A549 (cell line): ENCODE measurements around the gene RPL6.

Experiments used
- CEBPB ChIP-seq, 2 experiments: fragments of >200 bp in 1 of 2; sonication (Bioruptor Twin) in 1 of 2; formaldehyde crosslinking in 1 of 2; IDR thresholded peaks; 2 replicates each; pipeline ENCODE4 v1.6.1; 2012 to 2016
- HEYL ChIP-seq: fragments of 250-450 bp; sonication (Bioruptor Pico); IDR thresholded peaks from 2 replicates; pipeline ENCODE4 v1.8.0; 2021; ENCODE audit warnings: mild to moderate bottlenecking, moderate library complexity
- MAFK ChIP-seq: fragments of 450-650 bp; IDR thresholded peaks from 2 replicates; pipeline ENCODE4 v1.6.1; 2014; ENCODE audit not compliant: partially characterized antibody
- MAZ ChIP-seq: fragments of 150-350 bp; IDR thresholded peaks from 2 replicates; pipeline ENCODE4 v1.6.1; 2014; ENCODE audit warnings: antibody characterized with exemption, low read depth, low read length, borderline replicate concordance
- POLR2A ChIP-seq: IDR thresholded peaks from 2 replicates; pipeline ENCODE4 v1.6.1; 2012; ENCODE audit warnings: mild to moderate bottlenecking, low read length
- RAD21 ChIP-seq, 2 experiments: fragments of >200 bp in 1 of 2; sonication (Bioruptor Twin) in 1 of 2; formaldehyde crosslinking in 1 of 2; IDR thresholded peaks in 1 of 2; conservative IDR thresholded peaks in 1 of 2; 2 replicates in 1 of 2; 3 replicates in 1 of 2; pipeline ENCODE4 v1.6.1; 2012 to 2018; ENCODE audit warnings: inconsistent platforms in 1 of 2
- RCOR1 ChIP-seq: fragments of 150-350 bp; IDR thresholded peaks from 2 replicates; pipeline ENCODE4 v1.6.1; 2014; ENCODE audit warnings: antibody characterized with exemption, low read length, low read depth
- TFCP2L1 ChIP-seq: fragments of 250-450 bp; sonication (Bioruptor Pico); IDR thresholded peaks from 2 replicates; pipeline ENCODE4 v1.5.0; 2021; ENCODE audit warnings: mild to moderate bottlenecking
- TF ChIP-seq, protein P1 (sequence below): fragments of >200 bp; sonication (Bioruptor Twin); formaldehyde crosslinking; IDR thresholded peaks from 3 replicates; pipeline ENCODE4 v1.5.1; 2016
- TF ChIP-seq, protein P2 (sequence below): fragments of 250-450 bp; sonication (Bioruptor Pico); IDR thresholded peaks from 2 replicates; pipeline ENCODE4 v1.5.0; 2021; ENCODE audit warnings: mild to moderate bottlenecking, moderate library complexity, borderline replicate concordance
- TF ChIP-seq, protein P3 (sequence below): IDR thresholded peaks from 2 replicates; pipeline ENCODE4 v1.6.1; 2012
- TF ChIP-seq, protein P4 (sequence below): IDR thresholded peaks from 2 replicates; pipeline ENCODE4 v1.6.1; 2012

DNA sequence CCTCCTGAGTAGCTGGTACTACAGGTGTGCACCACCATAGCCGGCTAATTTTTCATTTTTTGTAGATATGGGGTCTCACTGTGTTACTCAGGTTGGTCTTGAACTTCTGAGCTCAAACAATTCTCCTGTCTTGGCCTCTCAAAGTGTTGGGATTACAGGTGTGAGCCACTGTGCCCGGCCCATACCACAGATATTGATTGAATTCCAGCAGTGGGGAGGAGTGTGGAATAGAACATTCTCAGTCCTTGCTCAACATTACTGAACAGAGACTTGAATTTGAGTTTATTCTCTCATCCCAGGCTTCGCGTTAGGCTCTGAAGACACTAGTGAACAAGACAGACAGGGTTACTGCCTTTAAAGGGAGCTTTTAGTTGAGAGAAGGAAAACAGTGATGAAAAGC lies 48.9 kb upstream of the RPL6 start:
- no peak for TF ChIP-seq TFCP2L1 (CRISPR knock-in tag)
- no peak for TF ChIP-seq POLR2A
- TF ChIP-seq, protein P1, sequence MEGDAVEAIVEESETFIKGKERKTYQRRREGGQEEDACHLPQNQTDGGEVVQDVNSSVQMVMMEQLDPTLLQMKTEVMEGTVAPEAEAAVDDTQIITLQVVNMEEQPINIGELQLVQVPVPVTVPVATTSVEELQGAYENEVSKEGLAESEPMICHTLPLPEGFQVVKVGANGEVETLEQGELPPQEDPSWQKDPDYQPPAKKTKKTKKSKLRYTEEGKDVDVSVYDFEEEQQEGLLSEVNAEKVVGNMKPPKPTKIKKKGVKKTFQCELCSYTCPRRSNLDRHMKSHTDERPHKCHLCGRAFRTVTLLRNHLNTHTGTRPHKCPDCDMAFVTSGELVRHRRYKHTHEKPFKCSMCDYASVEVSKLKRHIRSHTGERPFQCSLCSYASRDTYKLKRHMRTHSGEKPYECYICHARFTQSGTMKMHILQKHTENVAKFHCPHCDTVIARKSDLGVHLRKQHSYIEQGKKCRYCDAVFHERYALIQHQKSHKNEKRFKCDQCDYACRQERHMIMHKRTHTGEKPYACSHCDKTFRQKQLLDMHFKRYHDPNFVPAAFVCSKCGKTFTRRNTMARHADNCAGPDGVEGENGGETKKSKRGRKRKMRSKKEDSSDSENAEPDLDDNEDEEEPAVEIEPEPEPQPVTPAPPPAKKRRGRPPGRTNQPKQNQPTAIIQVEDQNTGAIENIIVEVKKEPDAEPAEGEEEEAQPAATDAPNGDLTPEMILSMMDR: no peak
- TF ChIP-seq RCOR1: no peak
- TF ChIP-seq RAD21 (conservative IDR thresholded peaks at IDR 0.05 in 1 of 2, IDR thresholded peaks at IDR 0.05 in 1 of 2): no peak
- TF ChIP-seq MAFK: no peak
- TF ChIP-seq, protein P2, sequence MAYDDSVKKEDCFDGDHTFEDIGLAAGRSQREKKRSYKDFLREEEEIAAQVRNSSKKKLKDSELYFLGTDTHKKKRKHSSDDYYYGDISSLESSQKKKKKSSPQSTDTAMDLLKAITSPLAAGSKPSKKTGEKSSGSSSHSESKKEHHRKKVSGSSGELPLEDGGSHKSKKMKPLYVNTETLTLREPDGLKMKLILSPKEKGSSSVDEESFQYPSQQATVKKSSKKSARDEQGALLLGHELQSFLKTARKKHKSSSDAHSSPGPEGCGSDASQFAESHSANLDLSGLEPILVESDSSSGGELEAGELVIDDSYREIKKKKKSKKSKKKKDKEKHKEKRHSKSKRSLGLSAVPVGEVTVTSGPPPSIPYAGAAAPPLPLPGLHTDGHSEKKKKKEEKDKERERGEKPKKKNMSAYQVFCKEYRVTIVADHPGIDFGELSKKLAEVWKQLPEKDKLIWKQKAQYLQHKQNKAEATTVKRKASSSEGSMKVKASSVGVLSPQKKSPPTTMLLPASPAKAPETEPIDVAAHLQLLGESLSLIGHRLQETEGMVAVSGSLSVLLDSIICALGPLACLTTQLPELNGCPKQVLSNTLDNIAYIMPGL (CRISPR knock-in tag): no peak
- TF ChIP-seq, protein P3, sequence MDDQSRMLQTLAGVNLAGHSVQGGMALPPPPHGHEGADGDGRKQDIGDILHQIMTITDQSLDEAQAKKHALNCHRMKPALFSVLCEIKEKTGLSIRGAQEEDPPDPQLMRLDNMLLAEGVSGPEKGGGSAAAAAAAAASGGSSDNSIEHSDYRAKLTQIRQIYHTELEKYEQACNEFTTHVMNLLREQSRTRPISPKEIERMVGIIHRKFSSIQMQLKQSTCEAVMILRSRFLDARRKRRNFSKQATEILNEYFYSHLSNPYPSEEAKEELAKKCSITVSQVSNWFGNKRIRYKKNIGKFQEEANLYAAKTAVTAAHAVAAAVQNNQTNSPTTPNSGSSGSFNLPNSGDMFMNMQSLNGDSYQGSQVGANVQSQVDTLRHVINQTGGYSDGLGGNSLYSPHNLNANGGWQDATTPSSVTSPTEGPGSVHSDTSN: no peak
- no peak for TF ChIP-seq HEYL
- TF ChIP-seq MAZ: no peak
- no peak for TF ChIP-seq CEBPB (IDR thresholded peaks at IDR 0.05)
- TF ChIP-seq, protein P4, sequence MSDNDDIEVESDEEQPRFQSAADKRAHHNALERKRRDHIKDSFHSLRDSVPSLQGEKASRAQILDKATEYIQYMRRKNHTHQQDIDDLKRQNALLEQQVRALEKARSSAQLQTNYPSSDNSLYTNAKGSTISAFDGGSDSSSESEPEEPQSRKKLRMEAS: no peak
